Measurements from ENCODE around the gene ANKS1A.

DNA sequence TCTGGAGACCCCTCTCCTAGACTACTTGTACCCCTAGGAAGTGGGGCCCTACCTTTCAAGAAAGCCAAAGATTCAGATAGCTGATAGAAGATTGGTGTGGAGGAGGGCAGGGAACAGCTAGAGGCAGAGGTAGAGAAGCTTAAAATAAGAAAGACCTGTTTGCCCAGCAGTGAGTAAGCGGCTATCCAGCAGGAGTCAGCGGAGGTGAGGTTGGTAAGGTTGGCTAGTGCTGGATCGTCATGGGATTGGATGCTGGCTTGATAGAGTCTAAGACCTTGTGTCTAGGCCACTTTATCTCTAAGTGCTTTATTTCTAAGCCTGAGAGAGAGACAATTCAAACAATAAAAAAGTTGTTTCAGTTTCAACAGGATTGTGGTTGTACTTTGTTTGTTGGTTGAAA is 19.1 kb downstream of the ANKS1A start:
- TF ChIP-seq, protein P1, sequence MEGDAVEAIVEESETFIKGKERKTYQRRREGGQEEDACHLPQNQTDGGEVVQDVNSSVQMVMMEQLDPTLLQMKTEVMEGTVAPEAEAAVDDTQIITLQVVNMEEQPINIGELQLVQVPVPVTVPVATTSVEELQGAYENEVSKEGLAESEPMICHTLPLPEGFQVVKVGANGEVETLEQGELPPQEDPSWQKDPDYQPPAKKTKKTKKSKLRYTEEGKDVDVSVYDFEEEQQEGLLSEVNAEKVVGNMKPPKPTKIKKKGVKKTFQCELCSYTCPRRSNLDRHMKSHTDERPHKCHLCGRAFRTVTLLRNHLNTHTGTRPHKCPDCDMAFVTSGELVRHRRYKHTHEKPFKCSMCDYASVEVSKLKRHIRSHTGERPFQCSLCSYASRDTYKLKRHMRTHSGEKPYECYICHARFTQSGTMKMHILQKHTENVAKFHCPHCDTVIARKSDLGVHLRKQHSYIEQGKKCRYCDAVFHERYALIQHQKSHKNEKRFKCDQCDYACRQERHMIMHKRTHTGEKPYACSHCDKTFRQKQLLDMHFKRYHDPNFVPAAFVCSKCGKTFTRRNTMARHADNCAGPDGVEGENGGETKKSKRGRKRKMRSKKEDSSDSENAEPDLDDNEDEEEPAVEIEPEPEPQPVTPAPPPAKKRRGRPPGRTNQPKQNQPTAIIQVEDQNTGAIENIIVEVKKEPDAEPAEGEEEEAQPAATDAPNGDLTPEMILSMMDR (IDR thresholded peaks at IDR 0.05; ENCODE audit: low read depth, low read length, poor library complexity, severe bottlenecking): no peak
- no peak for TF ChIP-seq EZH2phosphoT487 (IDR thresholded peaks at IDR 0.05; ENCODE audit: borderline replicate concordance, low read length)
